ENCODE results near the gene ZNF655. TPM values are rescaled to one million over a fixed set of nuclear protein-coding genes. Genes with fewer than 3 reads are reported as not detected.

ZNF655 gene
- total and polyA plus RNA-seq, 2 donors (not counting 3 experiments of a cell fraction or from before 2014, with no cell fraction given), result 16.9 to 20.4 TPM

GRCh38 chr7:99625321-99625720 lies 66.9 kb downstream of the ZNF655 start:
- dilution Hi-C loops (cut with MboI; ENCODE audit: extremely low pct_ligation_motif_present, low sequenced_read_pairs), result no loop called here
- H3K36me3 ChIP-seq (ENCODE audit: control insufficient read depth in 2 of 2, extremely low read depth in 1 of 2, insufficient read depth in 2 of 2, low read length in 2 of 2), result peaks cover 32 to 66% of the 10 kb centered on the region in 2 experiments
- no peak overlapping the region for H3K4me3 ChIP-seq (replicated peaks in 1 of 3; ENCODE audit: insufficient read depth in 1 of 3, low read depth in 1 of 3, low read length in 3 of 3)
- no peaks in the 10 kb centered on the region for H3K79me2 ChIP-seq (ENCODE audit: control insufficient read depth, insufficient read depth, low read length)
- H3K27me3 ChIP-seq (ENCODE audit: control insufficient read depth in 2 of 2, insufficient read depth in 2 of 2, low read length in 2 of 2), result no peaks in the 10 kb centered on the region
- H3K9me3 ChIP-seq (replicated peaks; ENCODE audit: control insufficient read depth, insufficient read depth, low read length), result no peaks in the 10 kb centered on the region
- H3K9ac ChIP-seq (replicated peaks; ENCODE audit: extremely low read depth, insufficient read depth, low read length), result no peak overlapping the region
- no peaks in the 10 kb centered on the region for H3K9me1 ChIP-seq (replicated peaks; ENCODE audit: control insufficient read depth, extremely low read depth, insufficient read depth, low read length)
- no peak overlapping the region for H2AFZ ChIP-seq (ENCODE audit: low read depth, low read length)
- no peak overlapping the region for H3K27ac ChIP-seq (ENCODE audit: insufficient read depth, low read depth, low read length)
- ChIA-PET POLR2A (no interaction called here), CTCF (no interaction called here)
- no TSS peak for BruUV-seq (replicated peaks)
- H3K4me1 ChIP-seq (ENCODE audit: control insufficient read depth, extremely low read depth, insufficient read depth, low read length), result no peaks in the 10 kb centered on the region
- TF ChIP-seq POLR2AphosphoS5 (IDR thresholded peaks at IDR 0.05; ENCODE audit: insufficient read depth, low read depth, low read length) (no peak), FOS (IDR thresholded peaks at IDR 0.05; ENCODE audit: borderline replicate concordance, insufficient read depth, low read length) (no peak), EZH2 (IDR thresholded peaks at IDR 0.05; ENCODE audit: borderline replicate concordance, low read depth, low read length, severe bottlenecking) (no peak), CTCF (IDR thresholded peaks at IDR 0.05; ENCODE audit: extremely low read depth in 1 of 2, insufficient read depth in 1 of 2, low read depth in 1 of 2, low read length in 2 of 2) (no peak), POLR2A (IDR thresholded peaks at IDR 0.05; ENCODE audit: low read depth, low read length) (no peak), MAX (IDR thresholded peaks at IDR 0.05; ENCODE audit: insufficient read depth, insufficient read length) (no peak), GATA2 (IDR thresholded peaks at IDR 0.05; ENCODE audit: insufficient read depth, insufficient read length, low read depth, low read length) (no peak), MYC (IDR thresholded peaks at IDR 0.05; ENCODE audit: low read depth, low read length) (no peak), JUN (IDR thresholded peaks at IDR 0.05; ENCODE audit: borderline replicate concordance, insufficient read depth, insufficient read length, low read depth) (no peak)
- DNase-seq (ENCODE audit: low read depth, low spot score) (no peak), FAIRE-seq (no peak)
- no peak overlapping the region for H3K4me2 ChIP-seq (ENCODE audit: insufficient read depth, low read length)
- intact Hi-C loops (cut with micrococcal nuclease), result no loop called here
- H4K20me1 ChIP-seq (replicated peaks; ENCODE audit: control insufficient read depth, extremely low read depth, insufficient read depth, low read length), result no peaks in the 10 kb centered on the region

Measured in endothelial cell of umbilical vein (primary cell).